IMR-90 (cell line): ENCODE measurements around the gene SEMA6D. TPM values are rescaled to one million over a fixed set of nuclear protein-coding genes. Genes with fewer than 3 reads are reported as not detected.

Experiments used
- ATAC-seq: fragments of 200-7000 bp; cut with Tn5 transposase; 2 replicates; pipeline ENCODE4 v1.9.1; 2020; ENCODE audit warnings: low read depth, mild to moderate bottlenecking, moderate library complexity
- Bru-seq: library from RNA; stranded (reverse); fragments of 400-500 nt; gene quantifications from one replicate; lab custom pipeline; 2021; lab: Mats Ljungman, UMichigan
- BruChase-seq, 2 experiments: library from RNA; stranded (reverse); fragments of 400-500 nt; gene quantifications; one replicate each; lab custom pipeline; 2021; lab: Mats Ljungman, UMichigan
- BruUV-seq: library from RNA; stranded (reverse); fragments of 400-500 nt; replicated peaks from 2 replicates; lab custom pipeline; 2021; lab: Mats Ljungman, UMichigan
- CTCF ChIA-PET: fragments of 300-600 bp; formaldehyde crosslinking; extraction: SDS; loops from one replicate; lab custom pipeline; 2021; ENCODE audit warnings: antibody characterized with exemption; lab: Yijun Ruan, JAX
- POLR2A ChIA-PET: fragments of 300-600 bp; sonication (Branson Sonifier 250); formaldehyde crosslinking; loops from one replicate; lab custom pipeline; 2022; ENCODE audit warnings: antibody characterized with exemption; ENCODE audit not compliant: unreplicated experiment; lab: Charles Lee
- DNase-seq: peaks from one replicate; pipeline ENCODE4 v3.0.0; 2013
- H2AFZ ChIP-seq: replicated peaks from 2 replicates; pipeline ENCODE3; 2013; ENCODE audit warnings: low read length, mild to moderate bottlenecking; ENCODE audit not compliant: poor library complexity
- H2AK5ac ChIP-seq: 2 replicates; pipeline ENCODE4 v1.6.1; 2013; ENCODE audit warnings: low read depth, low read length, inconsistent platforms
- H2AK9ac ChIP-seq: replicated peaks from 2 replicates; pipeline ENCODE3; 2013; ENCODE audit warnings: mild to moderate bottlenecking, low read depth, low read length, moderate library complexity; ENCODE audit not compliant: poor library complexity
- H2BK120ac ChIP-seq: 2 replicates; pipeline ENCODE4 v1.6.1; 2013; ENCODE audit warnings: low read depth, low read length, inconsistent platforms
- H2BK15ac ChIP-seq: 3 replicates; pipeline ENCODE4 v1.6.1; 2013; ENCODE audit warnings: low read depth, low read length, inconsistent platforms
- H2BK20ac ChIP-seq: 2 replicates; pipeline ENCODE4 v1.6.1; 2013; ENCODE audit warnings: low read depth, mild to moderate bottlenecking, inconsistent platforms, low read length, moderate library complexity
- H2BK5ac ChIP-seq: 2 replicates; pipeline ENCODE4 v1.6.1; 2013; ENCODE audit warnings: mild to moderate bottlenecking, low read depth, low read length, inconsistent platforms; ENCODE audit not compliant: poor library complexity, severe bottlenecking
- H3K14ac ChIP-seq: replicated peaks from 2 replicates; pipeline ENCODE4 v1.6.1; 2013; ENCODE audit warnings: low read depth, low read length, inconsistent platforms
- H3K18ac ChIP-seq: 2 replicates; pipeline ENCODE4 v1.6.1; 2013; ENCODE audit warnings: low read depth, low read length, control low read depth
- H3K23ac ChIP-seq: 2 replicates; pipeline ENCODE4 v1.6.1; 2013; ENCODE audit warnings: low read depth, low read length, inconsistent platforms
- H3K27ac ChIP-seq: 2 replicates; pipeline ENCODE4 v1.5.1; 2013; ENCODE audit warnings: mild to moderate bottlenecking, control low read depth, low read length; ENCODE audit not compliant: insufficient read depth
- H3K27me3 ChIP-seq: 2 replicates; pipeline ENCODE4 v1.6.1; 2013; ENCODE audit warnings: low read length; ENCODE audit not compliant: control insufficient read depth, insufficient read depth
- H3K36me3 ChIP-seq: 2 replicates; pipeline ENCODE4 v1.6.1; 2013; ENCODE audit warnings: low read length, mixed read lengths; ENCODE audit not compliant: control insufficient read depth, insufficient read depth
- H3K4ac ChIP-seq: 2 replicates; pipeline ENCODE4 v1.6.1; 2013; ENCODE audit warnings: low read depth, low read length, inconsistent platforms
- H3K4me1 ChIP-seq: 2 replicates; pipeline ENCODE4 v1.6.1; 2013; ENCODE audit warnings: low read length, mixed read lengths; ENCODE audit not compliant: control insufficient read depth, insufficient read depth
- H3K4me2 ChIP-seq: 2 replicates; pipeline ENCODE4 v1.6.1; 2013; ENCODE audit warnings: low read depth, mild to moderate bottlenecking, control low read depth, low read length, moderate library complexity
- H3K4me3 ChIP-seq: 2 replicates; pipeline ENCODE4 v1.5.1; 2013; ENCODE audit warnings: low read depth, mild to moderate bottlenecking, control low read depth, low read length, moderate library complexity; ENCODE audit not compliant: insufficient read depth
- H3K56ac ChIP-seq: 2 replicates; pipeline ENCODE4 v1.6.1; 2013; ENCODE audit warnings: low read length, inconsistent platforms; ENCODE audit not compliant: insufficient read depth; ENCODE audit errors: extremely low read depth
- H3K79me1 ChIP-seq, 2 experiments: 2 replicates each; pipeline ENCODE4 v1.6.1; 2013; ENCODE audit warnings: low read length in 2 of 2, inconsistent platforms in 1 of 2, low read depth in 1 of 2
- H3K9ac ChIP-seq: 2 replicates; pipeline ENCODE4 v1.6.1; 2013; ENCODE audit warnings: low read depth, low read length, control low read depth
- H3K9me1 ChIP-seq: 2 replicates; pipeline ENCODE4 v1.6.1; 2013; ENCODE audit warnings: low read length, inconsistent platforms; ENCODE audit not compliant: insufficient read depth
- H3K9me3 ChIP-seq: 2 replicates; pipeline ENCODE4 v1.6.1; 2013; ENCODE audit warnings: low read length; ENCODE audit not compliant: control insufficient read depth, insufficient read depth
- H4K20me1 ChIP-seq: 2 replicates; pipeline ENCODE4 v1.6.1; 2013; ENCODE audit warnings: low read length, inconsistent platforms; ENCODE audit not compliant: insufficient read depth
- H4K5ac ChIP-seq: 2 replicates; pipeline ENCODE4 v1.6.1; 2013; ENCODE audit warnings: mild to moderate bottlenecking, low read depth, low read length, control low read depth
- H4K8ac ChIP-seq, 2 experiments: 2 replicates each; pipeline ENCODE4 v1.6.1; 2013; ENCODE audit warnings: low read depth in 2 of 2, low read length in 2 of 2, control low read depth in 1 of 2, inconsistent platforms in 1 of 2
- H4K91ac ChIP-seq: 2 replicates; pipeline ENCODE4 v1.6.1; 2013; ENCODE audit warnings: low read depth, low read length, inconsistent platforms; ENCODE audit not compliant: insufficient read depth
- BHLHE40 ChIP-seq: fragments of 150-350 bp; IDR thresholded peaks from 2 replicates; pipeline ENCODE4 v1.6.1; 2016; ENCODE audit warnings: mild to moderate bottlenecking, low read depth, low read length
- CHD1 ChIP-seq: IDR thresholded peaks from 2 replicates; pipeline ENCODE4 v1.6.1; 2012; ENCODE audit warnings: low read depth, low read length, improper control_type of control experiment
- CTCF ChIP-seq: conservative IDR thresholded peaks from 2 replicates; pipeline ENCODE4 v1.5.1; 2012; ENCODE audit warnings: mild to moderate bottlenecking, low read depth, low read length, improper control_type of control experiment
- FOS ChIP-seq: fragments of 150-350 bp; IDR thresholded peaks from 2 replicates; pipeline ENCODE4 v1.6.1; 2016; ENCODE audit warnings: low read depth, low read length
- MAZ ChIP-seq: IDR thresholded peaks from 2 replicates; pipeline ENCODE4 v1.6.1; 2012; ENCODE audit warnings: low read depth, mild to moderate bottlenecking, low read length, improper control_type of control experiment, moderate library complexity, borderline replicate concordance
- MXI1 ChIP-seq: IDR thresholded peaks from 2 replicates; pipeline ENCODE4 v1.6.1; 2012; ENCODE audit warnings: low read depth, mild to moderate bottlenecking, low read length, moderate library complexity, borderline replicate concordance
- RAD21 ChIP-seq: IDR thresholded peaks from 2 replicates; pipeline ENCODE4 v1.6.1; 2012; ENCODE audit warnings: low read length, improper control_type of control experiment
- SMC3 ChIP-seq: fragments of 150-350 bp; IDR thresholded peaks from 2 replicates; pipeline ENCODE4 v1.6.1; 2016; ENCODE audit warnings: low read depth, mild to moderate bottlenecking, antibody characterized with exemption, low read length, moderate library complexity
- USF2 ChIP-seq: fragments of 150-350 bp; IDR thresholded peaks from 2 replicates; pipeline ENCODE4 v1.6.1; 2017; ENCODE audit warnings: mild to moderate bottlenecking, antibody characterized with exemption, low read length, low read depth
- whole genome bisulfite sequencing, 2 experiments: methylation state at CpG; one replicate each; pipeline versions ENCODE4 v1.1.5 to v1.1.7; 2013; ENCODE audit warnings: missing lambda C conversion rate in 2 of 2; ENCODE audit not compliant: insufficient read length in 1 of 2; ENCODE audit errors: extremely low coverage in 2 of 2; 5-methylcytosine and 5-hydroxymethylcytosine counted together
- dilution Hi-C: fragments of 300-500 bp; cut with HindIII; formaldehyde crosslinking; loops from one replicate; pipeline ENCODE4 v1.14.3; 2018; ENCODE audit warnings: low sequenced_read_pairs; ENCODE audit not compliant: unreplicated experiment
- in situ Hi-C: fragments of 300-500 bp; cut with MboI; formaldehyde crosslinking; loops from 3 replicates; pipeline ENCODE4 v1.14.3; 2019; ENCODE audit warnings: low sequenced_read_pairs, inconsistent platforms, mixed read lengths
- intact Hi-C: fragments of 100-400 bp; cut with micrococcal nuclease; formaldehyde crosslinking; loops from 2 replicates; pipeline ENCODE4 v1.10.0; 2022
- long read RNA-seq: library from polyadenylated mRNA; unstranded; transcript quantifications from one replicate; pipeline ENCODE4 v2.0.0, GENCODE V29; 2021; ENCODE audit not compliant: unreplicated experiment
- polyA plus RNA-seq, 3 experiments: library from polyadenylated mRNA; depleted of rRNA; stranded (reverse); fragments of >200 nt; gene quantifications; 2 replicates each; pipeline ENCODE4 v1.2.3, GENCODE V29; 2012; ENCODE audit warnings: low replicate concordance in 1 of 3
- total RNA-seq: library from RNA; depleted of rRNA; stranded (reverse); fragments of >200 nt; gene quantifications from 2 replicates; pipeline ENCODE4 v1.2.3, GENCODE V29; 2012; rRNA removed

Gene SEMA6D
- total RNA-seq (17.4 and 18.3 TPM in 2 replicates), polyA plus RNA-seq (2012; rRNA removed) (12.6 and 13.1 TPM in 2 replicates), Bru-seq, nascent RNA (percentile 38 among the genes with signal in this experiment), BruChase-seq, experiment 1, labeled RNA remaining after a 6-hour chase (percentile 24 among the genes with signal in this experiment), BruChase-seq, experiment 2, labeled RNA remaining after a 2-hour chase (percentile 35 among the genes with signal in this experiment)
- polyA plus RNA-seq (2012; cell fraction: cytosol; rRNA removed): 2.2 and 4.9 TPM in 2 replicates
- polyA plus RNA-seq (2012; cell fraction: nucleus; rRNA removed; ENCODE audit: low replicate concordance): 9.6 and 42.5 TPM in 2 replicates
- long read RNA-seq, partial matches to known transcripts: 0 of 1 reads
- long read RNA-seq, other reads (novel, unspliced or antisense): 1 of 1 reads

GRCh38 chr15:47717036-47717612 is at the start of gene SEMA6D:
TSS of gene SEMA6D (plus strand) at chr15:47717505. CDS start at chr15:47759799, 42,294 bp downstream.
- H3K27ac ChIP-seq: peak within 1 kb of the TSS; percentile 84
- no peak within 1 kb of the TSS for H2AK5ac ChIP-seq
- peak within 1 kb of the TSS; percentile 90 for H2BK5ac ChIP-seq
- peak within 1 kb of the TSS; percentile 53 for H2AK9ac ChIP-seq
- H3K79me1 ChIP-seq: peaks cover 0 to 21% of the 10 kb centered on the region in 2 experiments; a peak in 3 of 4 replicates
- dilution Hi-C loops: no loop called here
- no peak for TF ChIP-seq USF2
- no peak for TF ChIP-seq CHD1
- TF ChIP-seq MAZ: no peak; the same call in 1 of the 2 replicates
- TF ChIP-seq BHLHE40: peak; percentile 10; the same call in 1 of the 2 replicates
- TF ChIP-seq CTCF: peak; percentile 51
- peak; percentile 76; the same call in 1 of the 2 replicates for TF ChIP-seq MXI1
- TF ChIP-seq FOS: no peak
- peak; percentile 48 for TF ChIP-seq RAD21
- TF ChIP-seq SMC3: peak; percentile 33
- H3K9me3 ChIP-seq: no peaks in the 10 kb centered on the region
- H4K20me1 ChIP-seq: peaks cover 10% of the 10 kb centered on the region; the same call in 1 of the 2 replicates
- peak within 1 kb of the TSS; percentile 78 for H4K91ac ChIP-seq
- 1% methylated on average over 16 of the region's 40 CpGs; no CpG with 5 or more reads in 1 of the 2 experiments for WGBS, 2 experiments
- intact Hi-C loops: loop anchor here (1.0 to 10.0 kb wide), 9 partner anchors 100 to 521 kb away; no protein-coding TSS in a partner anchor
- ChIA-PET POLR2A (no interaction called here), CTCF (interaction anchor here (0.6 to 1.6 kb wide), 11 partner anchors 16 to 570 kb away, joined by 3 to 4 read pairs (median 3); no protein-coding TSS in a partner anchor)
- ATAC-seq (peak; percentile 75), DNase-seq (peak; percentile 85)
- peak within 1 kb of the TSS; percentile 89 for H3K23ac ChIP-seq
- H3K14ac ChIP-seq: peak within 1 kb of the TSS; percentile 65
- H3K9ac ChIP-seq: peak within 1 kb of the TSS; percentile 78
- peak within 1 kb of the TSS; percentile 28; the same call in 1 of the 2 replicates for H3K56ac ChIP-seq
- H3K36me3 ChIP-seq: no peaks in the 10 kb centered on the region
- peak within 1 kb of the TSS; percentile 88 for H2BK20ac ChIP-seq
- H3K4me2 ChIP-seq: peak within 1 kb of the TSS; percentile 92
- peak within 1 kb of the TSS; percentile 89; the same call in 1 of the 3 replicates for H2BK15ac ChIP-seq
- BruUV-seq: no TSS peak
- peak within 1 kb of the TSS; percentile 95 for H3K4me3 ChIP-seq
- peak within 1 kb of the TSS; percentile 84 for H3K4ac ChIP-seq
- peak within 1 kb of the TSS; percentile 95 for H2AFZ ChIP-seq
- H3K4me1 ChIP-seq: peaks cover 4% of the 10 kb centered on the region
- H3K9me1 ChIP-seq: peaks cover 3% of the 10 kb centered on the region
- H4K5ac ChIP-seq: peak within 1 kb of the TSS; percentile 39; the same call in 1 of the 2 replicates
- H4K8ac ChIP-seq: peak within 1 kb of the TSS in 1 of 2 experiments; percentile 75; a peak in 1 of 4 replicates
- H3K18ac ChIP-seq: peak within 1 kb of the TSS; percentile 61
- peak within 1 kb of the TSS; percentile 93 for H2BK120ac ChIP-seq
- H3K27me3 ChIP-seq: no peaks in the 10 kb centered on the region
- in situ Hi-C loops: no loop called here
